ENCODE results near the gene SERPING1.
"Not testable (repeated sequence)": the region's sequence is repeated elsewhere in the genome, so short reads cannot be mapped to it uniquely, and the experiment has no call there.

Gene SERPING1

DNA sequence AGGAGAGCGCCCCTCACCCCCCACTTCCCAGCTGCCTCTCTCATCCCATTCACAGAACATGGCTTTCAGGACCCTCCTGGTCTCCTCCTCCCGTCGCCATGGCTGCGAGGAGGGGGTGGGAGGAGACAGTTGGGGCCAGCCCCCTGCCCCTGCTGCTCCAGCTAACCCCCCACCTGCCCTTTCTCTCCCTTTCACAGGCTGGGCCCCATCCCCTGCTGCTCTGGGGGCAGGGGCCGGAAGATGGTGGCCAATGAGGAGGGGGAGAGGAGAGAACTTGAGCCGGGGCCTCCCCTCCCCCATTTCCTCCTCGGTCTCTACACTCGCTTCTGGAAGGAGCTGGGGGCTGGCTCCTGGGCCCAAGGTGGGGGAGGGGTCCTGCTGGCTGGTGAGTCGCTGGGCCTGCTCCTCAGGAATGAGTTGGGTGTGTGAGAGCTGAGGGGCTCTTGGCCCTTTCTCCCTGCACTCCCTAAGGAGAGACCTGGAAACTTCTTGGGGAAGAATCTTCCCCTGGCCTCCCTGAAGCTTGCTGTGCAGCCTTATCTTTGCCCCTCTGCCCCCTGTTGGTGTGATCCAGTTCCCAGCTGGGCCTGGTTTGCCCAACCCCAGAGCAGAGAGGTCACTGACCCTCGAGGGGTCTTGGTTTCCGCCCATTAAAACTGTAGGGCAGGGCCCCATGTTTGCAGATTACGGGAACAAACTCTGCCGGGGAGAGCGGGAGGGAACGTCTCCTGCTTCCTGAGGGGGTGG is 42.0 kb downstream of the SERPING1 start:
- no peak for DNase-seq

DNA sequence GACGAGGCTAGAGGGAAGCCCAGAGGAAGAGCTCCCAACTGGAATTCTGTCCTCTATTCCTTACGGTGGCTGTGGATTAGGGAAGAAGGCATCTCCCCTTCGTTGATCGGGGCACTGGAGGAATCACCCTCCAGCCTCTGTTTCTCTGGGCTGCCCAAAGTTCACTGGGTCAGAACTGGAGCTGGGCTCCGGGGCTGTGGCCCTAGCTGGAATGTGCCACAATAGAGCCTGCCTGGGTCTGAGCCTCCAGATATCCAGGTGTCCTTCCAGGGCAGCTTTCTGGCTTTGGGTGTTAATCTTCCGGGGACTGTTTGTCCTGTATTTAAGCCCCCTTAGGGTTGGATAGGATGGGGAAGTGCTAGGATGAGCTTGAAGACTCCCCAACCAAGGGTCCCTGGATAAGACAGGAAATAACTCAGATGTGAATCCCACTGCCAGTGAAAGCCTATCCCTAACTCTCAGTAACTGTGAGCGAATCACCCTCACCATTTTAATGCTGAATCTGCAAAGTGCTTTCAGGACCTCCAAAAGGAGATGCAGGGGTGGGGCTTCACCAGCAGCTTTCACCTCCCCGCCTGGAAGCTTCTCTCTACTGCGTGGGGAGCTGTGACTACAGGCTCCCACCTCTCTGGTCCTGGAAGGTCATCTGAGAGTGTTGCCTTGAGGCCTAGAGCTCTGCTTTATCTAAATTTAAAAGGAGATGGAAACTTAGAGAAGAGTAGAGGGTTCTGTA is 42.7 kb downstream of the SERPING1 start:
- DNase-seq: no peak

DNA sequence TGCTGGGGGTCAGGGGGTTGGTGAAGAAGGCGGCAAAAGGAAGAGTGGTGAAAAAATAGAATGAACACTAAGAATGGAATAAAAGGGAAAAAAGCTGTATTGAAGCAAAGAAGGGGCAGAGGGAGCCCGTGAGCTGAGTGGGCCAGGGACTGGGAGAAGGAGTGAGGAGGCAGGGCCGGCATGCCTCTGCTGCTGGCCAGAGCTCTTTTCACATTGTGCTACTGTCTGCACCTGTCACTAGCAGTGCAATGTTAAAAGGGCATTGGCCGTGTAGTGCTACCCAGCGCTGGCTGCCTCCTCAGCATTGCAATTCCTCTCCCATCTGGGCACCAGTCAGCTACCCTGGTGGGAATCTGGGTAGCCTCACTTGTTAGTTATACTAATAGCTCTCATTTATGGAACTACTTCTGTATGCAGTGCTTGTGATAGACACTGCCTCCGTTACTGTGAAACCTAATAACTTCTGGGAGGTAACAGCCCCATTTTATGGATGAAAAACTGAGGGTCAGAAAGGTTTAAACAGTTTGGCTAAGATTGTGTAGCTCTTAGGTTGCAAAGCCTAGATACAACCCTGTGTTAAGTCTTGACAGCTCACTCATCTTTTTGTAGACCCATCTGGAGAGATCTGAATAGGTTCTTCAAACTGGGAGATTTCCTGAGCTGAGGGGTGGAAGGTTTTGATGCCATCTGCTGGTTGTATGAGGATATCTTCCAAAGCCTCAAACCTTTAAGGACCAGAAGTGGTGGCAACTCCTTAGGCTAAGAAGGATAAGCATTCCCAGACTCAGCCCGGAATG is 43.7 kb downstream of the SERPING1 start:
- peak; percentile 37 for DNase-seq

DNA sequence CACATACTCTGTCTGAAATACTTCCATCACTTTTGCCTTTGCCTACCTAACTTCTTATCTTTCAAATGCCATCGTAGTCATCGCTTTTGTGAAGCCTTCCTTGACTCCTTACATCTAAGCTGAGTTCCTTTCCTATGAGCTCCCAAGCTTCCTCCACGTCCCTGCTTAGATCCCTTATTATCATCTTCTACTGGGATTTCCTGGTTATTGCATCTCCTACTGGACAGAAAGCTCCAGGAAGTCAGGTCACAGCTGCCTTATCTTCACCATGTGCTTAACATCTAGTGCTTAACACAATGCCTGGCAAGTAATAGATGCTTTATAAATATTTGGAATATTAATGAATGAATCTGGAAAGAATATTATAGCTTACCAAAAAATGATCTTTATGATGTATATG is 46.3 kb downstream of the SERPING1 start:
- no peak for DNase-seq

DNA sequence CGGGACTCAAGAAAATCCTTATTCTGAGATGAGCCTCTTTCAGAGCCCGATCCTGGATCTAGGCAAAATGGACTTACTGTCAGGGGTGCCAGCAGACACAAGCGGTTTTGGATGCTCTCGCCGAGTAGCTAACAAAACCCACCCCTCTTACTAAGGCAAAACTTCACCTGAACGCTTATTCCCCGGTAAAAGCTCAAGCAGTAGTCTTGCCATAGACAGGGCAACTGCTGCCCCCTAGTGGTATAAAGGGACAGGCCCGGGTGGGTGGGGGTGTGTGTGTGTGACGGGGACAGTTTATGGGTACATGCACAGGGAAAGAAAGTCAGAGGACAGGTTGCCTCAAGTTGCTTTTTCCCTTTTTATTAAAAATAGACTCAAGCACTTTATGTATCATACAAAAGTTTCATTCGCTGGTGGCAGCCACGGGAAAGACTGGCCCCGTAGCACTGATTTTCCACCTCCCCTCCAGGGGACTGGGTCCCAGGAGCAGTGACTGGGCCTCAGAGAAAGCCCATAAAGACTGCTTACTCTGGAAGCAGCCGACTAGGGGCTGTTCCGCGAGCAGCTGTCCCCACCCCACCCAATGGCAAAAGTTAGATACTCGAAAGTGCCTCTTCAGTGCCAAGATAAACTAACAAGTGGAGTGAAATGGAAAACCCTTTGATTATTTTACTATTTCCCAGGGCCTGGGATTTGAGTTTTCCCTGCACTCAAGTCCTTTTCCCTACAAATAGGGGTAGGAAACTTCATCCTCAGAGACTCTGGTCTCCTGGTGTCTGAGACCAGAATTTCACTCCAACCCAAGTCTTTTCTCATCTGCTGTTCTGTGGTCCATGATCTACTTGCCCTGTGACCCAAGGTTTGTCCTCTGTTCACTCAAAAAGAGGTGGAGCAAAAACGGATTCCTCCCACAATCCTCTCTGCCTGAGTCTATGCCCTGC is 47.5 kb downstream of the SERPING1 start:
- DNase-seq: peak; percentile 81

DNA sequence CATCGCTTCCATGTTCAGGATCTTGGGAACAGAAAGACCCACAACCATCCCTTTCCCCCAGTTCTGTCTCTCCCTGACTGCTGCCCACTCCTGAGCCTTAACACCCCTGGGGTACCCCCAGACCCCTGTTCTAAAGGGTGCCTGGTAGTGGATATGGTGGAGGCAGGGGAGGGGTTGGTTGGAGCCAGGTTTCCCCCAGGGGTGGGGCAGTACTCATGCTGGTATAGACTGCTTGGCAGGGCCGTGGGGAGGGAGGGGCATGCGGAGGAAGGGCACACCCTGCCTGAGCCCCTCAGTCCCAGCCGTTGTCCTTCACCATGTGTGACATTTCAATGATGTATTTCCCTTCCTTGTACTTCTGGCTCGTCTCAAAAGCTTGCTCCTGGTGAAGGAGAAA is 48.2 kb downstream of the SERPING1 start:
- DNase-seq: no peak

DNA sequence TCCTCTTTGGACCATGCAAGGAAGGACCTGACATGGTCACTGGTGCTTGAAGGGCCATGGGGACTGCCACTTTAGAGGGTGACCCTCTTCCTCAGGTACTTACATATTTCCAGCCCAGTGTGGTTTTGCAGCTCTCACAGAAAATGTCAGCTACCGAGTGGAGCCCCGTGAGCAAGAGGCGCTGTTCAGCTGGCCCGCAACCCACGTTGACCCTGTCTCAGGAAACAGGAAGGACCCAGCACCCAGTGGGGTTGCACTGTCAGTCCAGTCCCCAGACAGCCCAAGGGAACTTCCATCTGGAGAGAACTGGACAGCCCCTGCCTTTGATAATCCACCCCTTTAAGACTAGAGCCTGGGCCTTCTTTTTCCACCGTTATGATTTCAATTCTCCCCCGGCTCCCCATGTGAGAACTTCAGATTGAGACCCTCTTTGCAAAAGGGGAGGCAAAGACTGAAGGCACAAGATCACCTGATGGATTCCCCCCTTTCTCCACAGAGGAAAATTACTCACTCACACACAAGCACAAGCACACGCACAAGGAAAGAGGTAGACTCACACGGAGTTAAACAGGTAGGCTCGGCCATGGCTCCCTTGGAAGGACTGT is 48.8 kb downstream of the SERPING1 start:
- no peak for DNase-seq

DNA sequence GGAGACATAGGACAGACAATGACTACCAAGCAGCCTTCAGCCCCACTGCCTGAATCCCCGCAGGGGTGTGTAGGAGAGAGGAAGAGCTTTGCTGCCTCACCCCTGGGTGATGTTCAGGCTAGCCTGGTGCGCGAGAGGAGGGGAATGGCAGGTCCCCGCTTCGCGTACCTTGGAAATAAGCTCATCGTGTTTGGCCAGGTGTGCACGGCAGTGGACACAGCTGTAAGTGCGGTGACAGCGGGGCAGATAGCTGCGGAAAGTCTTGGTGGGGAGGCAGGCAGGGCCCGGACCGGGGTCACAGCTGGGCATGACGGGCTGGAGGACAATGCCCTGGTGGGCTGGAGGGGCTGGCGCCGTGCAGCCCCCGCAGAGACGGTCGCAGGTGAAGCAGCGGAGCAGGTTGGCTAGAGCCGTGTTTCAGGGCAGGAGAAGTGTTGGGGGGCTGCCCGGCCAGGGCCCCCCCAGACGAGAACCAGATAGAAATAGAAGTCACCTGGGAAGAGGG is 49.4 kb downstream of the SERPING1 start:
- DNase-seq: no peak

DNA sequence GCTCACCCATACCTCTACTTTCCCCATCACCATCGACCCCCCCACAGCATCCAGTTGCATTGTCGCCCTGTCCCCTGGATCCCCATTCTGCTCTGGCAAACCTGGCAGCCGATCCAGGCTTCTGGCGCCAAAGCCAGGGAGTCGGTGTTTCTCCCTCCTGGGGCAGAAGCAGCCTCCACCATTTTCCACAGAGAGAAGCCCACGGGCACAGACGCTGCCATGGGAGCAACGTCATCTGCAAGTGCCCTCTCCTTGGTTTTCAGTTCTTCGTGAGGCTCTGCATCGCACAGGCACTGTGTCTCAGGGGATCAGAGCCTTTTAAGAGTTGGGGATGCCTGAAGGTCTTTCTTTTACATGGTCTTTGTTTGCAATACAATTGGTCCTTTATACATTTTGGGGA is 49.9 kb downstream of the SERPING1 start:
- no peak for DNase-seq

DNA sequence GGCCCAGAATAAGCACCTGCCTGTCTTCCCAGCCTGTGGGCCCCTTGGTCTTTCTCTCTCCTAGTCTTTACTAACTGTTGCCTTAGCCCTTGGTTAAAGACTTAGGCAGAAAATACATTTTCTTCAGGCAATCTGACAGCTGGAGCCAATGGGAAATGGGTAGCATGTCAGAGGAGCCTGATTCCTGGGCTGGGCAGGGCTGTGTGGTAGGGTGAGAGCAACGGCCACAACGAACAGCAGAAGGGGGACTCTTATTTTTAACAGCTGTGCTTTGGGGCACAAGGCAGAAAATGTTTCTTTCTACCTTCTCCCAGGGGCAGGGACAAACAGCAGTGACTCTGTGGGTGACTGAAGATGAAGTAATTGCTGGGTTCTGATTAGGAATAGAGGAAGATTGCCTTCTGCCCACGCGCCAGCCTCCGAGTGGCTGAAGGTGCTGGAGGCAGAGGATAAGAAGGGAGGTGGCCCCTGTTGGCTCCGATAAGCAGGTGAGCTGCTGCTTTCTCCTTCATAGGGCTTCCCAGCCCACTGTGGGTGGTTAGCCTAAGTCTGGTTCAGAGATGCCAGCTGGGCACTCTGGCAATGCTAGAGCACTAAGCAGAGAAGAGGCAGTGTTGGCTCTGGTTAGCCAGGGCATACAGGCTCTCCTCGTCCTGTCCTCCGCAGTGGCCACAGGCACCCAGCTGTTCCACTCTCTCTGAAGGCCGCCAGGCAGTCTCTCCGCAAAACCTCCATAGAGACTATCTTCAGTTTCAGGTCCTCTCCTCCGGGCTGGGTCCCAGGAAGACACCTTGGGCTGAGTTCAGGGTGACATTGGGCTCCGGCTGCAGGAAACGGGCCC is 50.7 kb downstream of the SERPING1 start:
- DNase-seq: no peak

DNA sequence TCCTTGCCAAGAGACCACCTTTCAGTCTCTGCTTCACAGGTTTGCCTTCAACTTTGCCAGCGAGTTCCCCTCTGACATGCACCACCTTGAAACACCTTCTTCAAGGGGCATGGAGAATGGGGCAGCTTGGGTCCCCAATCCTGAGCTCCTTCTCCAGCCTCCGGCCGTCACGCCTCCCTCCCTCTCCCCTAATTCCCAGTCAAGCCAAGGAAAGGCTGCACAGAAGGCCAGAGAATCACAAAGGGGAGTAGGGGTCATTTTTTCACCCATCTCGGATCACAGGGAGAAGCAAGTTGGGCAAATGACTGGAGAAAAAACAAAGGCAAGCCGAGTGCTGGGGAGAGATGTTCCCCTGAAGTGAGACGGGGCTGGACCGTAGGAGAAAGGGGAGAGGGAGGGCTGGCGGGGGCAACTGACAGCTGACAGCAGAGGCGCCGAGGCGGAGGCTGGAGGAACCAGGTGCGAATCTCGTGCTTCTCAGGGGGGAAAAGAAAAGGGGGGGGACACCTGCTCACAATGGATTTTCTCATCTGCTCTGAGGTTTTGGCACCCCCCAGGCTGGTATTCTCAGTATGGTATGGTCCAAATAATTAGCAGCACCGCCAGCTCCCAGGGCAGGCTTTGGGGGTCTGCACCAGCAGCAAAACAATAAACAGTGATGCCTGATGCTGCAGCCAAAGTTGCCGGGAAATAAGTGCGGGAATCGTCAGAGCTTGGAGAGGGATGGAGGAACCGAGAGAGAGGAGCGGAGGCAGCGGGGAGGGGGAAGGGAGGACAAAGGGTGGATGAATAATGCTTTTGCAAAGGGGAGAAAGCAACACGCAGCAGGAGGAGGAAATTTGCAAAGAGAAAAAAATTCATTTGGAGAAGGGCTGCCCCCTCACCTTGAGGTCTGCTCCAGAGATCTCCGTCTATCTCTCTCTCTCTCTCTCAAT is 51.6 kb downstream of the SERPING1 start:
- DNase-seq: no peak

DNA sequence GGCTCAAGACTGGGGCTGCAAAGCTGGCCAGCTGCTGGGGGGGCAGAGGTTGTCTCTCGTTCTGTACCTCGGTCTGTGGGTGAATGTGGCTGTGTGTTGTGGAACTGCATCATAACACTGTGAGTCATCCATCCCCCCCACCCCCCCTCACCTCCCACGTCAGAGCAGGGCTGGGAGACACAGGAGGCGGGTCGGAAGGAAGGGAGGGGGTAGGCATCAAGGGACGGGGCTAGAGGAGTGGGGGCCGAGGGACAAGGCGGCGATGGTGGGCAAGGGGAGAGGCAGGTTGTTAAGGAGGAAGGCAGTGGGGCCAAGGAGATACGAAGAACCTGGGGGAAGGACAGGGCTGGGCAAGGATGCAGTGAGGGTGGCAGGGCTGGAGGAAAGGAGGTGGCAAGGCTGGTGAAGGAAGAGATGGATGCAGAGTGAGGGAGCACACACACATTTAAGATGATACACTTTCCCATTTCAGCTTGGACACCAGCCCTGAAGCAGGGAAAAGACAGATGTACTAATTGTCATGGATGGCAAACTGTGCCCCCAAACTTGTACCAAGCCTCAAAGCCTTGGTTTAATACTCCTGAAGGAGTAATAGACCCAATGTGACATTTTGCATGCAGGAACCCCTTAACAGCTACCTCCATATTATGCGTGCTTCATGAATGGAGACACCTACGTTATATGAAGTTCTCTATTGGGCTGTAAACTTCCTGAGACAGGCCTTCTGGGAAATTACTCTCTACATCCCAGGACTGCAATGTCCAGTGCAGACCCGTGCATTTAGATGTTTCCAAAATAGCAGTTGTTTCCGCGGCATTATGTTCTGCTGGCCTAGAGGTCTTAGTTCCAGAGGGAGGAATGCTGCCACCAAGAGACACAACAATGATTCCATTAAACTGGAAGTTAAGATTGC is 52.6 kb downstream of the SERPING1 start, which contains the start of gene YPEL4:
Gene YPEL4 (minus strand): TSS at position 87 of the 913 bp plus-strand sequence. CDS start 2,805 bp downstream, outside the sequence.
- DNase-seq: no peak

DNA sequence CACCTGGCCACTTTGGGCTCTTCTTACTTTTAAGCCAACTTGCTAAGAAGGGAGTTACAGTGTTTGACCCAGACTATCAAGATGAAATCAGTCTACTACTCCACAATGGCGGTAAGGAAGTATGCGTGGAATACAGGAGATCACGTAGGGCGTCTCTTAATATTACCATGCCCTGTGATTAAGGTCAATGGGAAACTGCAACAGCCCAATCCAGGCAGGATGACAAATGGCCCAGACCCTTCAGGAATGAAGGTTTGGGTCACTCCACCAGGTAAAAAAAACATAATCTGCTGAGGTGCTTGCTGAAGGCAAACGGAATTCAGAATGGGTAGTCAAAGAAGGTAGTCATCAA is 53.2 kb downstream of the SERPING1 start:
- DNase-seq: no peak

DNA sequence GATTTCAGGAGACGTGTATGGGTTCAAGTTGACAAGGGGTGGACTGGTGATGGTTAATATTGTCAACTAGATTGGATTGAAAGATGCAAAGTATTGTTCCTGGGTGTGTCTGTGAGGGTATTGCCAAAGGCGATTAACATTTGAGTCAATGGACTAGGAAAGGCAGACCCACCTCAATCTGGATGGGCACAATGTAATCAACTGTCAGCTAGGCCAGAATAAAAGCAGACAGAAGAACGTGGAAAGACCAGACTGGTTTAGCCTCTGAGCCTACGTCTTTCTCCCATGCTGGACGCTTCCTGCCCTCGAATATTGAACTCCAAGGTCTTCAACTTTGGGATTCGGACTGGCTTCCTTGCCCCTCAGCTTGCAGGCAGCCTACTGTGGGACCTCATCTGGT is 53.9 kb downstream of the SERPING1 start:
- DNase-seq: no peak

DNA sequence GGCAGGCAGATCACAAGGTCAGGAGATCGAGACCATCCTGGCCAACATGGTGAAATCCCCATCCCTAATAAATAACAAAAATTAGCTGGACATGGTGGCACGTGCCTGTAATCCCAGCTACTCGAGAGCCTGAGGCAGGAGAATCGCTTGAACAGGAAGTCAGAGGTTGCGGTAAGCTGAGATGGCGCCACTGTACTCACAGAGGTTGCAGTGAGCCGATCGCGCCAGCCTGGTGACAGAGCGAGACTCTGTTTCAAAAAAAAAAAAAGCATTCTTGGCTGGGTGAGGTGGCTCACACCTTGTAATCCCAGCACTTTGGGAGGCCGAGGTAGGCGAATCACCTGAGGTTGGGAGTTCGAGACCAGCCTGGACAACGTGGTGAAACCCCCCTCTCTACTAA is 54.7 kb downstream of the SERPING1 start:
- DNase-seq: not testable (repeated sequence)

DNA sequence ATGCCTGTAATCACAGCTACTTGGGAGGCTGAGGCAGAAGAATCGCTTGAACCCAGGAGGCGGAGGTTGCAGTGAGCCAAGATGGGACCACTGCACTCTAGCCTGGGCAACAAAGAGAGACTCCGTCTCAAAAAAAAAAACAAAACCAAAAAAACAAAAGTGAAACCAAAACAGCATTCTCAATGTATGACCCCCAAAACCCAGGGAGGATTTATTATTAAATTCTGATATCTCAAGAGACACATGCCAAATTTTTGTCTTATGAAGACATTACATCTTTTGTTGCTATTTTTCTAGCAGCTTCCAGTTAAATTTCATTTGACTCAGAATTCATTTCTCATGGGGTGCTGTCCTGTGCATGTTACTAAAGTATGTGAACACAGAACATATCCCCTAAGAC is 55.2 kb downstream of the SERPING1 start:
- DNase-seq: no peak

DNA sequence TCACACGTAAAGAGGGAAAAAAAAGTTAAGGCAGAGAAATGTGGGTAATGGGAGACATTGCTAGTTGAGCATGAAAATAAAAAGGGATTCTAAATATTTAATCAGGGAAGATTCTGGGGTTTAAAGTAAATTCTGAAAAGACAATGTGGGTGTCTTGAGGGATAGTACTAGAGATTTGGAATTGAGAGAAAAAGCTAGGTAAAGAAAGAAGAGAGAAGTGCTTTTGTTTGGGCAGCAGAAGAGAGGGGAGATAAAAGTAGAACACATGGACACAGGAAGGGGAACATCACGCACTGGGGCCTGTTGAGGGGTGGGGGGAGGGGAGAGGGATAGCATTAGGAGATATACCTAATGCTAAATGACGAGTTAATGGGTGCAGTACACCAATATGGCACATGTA is 55.7 kb downstream of the SERPING1 start:
- DNase-seq: no peak

DNA sequence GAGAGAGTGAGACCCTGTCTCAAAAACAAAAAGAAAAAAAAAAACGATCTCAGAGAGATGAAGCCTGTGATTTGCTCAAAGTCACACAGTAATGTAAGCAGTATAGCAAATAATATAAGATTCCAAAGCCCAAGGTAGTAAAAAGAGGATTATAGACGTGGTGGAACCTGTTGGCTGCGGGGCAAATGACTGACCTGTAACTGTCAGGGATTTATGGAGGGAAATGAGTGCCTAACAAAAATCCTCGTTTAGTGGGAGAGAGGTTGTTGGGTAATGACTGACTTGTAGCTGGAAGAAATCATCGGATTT is 59.4 kb downstream of the SERPING1 start:
- no peak for DNase-seq
